Measurements from ENCODE around the gene CHRDL2. TPM values are rescaled to one million over a fixed set of nuclear protein-coding genes. Genes with fewer than 3 reads are reported as not detected.

Gene CHRDL2
- total and polyA plus RNA-seq, 2 of the 4 experiments (the other 2 are of a cell fraction): 0.80 TPM; not detected in 1

- Histone ChIP-seq H4K5ac (ENCODE audit: low read depth, low read length) (peak overlapping the region; percentile 88), H2BK5ac (ENCODE audit: low read depth, low read length, poor library complexity, severe bottlenecking) (peak overlapping the region; percentile 79), H3K23ac (ENCODE audit: low read depth, low read length) (no peak overlapping the region), H3K9ac (ENCODE audit: low read depth, low read length) (no peak overlapping the region), H3K9me1 (ENCODE audit: insufficient read depth, low read length) (peaks cover 17% of the 10 kb centered on the region), H4K8ac (ENCODE audit: low read depth in 2 of 2, low read length in 2 of 2) (peak overlapping the region in 1 of 2 experiments; percentile 55; a peak in 2 of 4 replicates), H3K18ac (ENCODE audit: low read depth, low read length) (peak overlapping the region; percentile 78; the same call in 1 of the 2 replicates), H4K20me1 (ENCODE audit: insufficient read depth, low read length) (no peaks in the 10 kb centered on the region), H2BK15ac (ENCODE audit: low read depth, low read length) (peak overlapping the region; percentile 25; the same call in 1 of the 3 replicates), H4K91ac (ENCODE audit: insufficient read depth, low read depth, low read length) (peak overlapping the region; percentile 21; the same call in 1 of the 2 replicates), H3K4me2 (ENCODE audit: low read depth, low read length) (no peak overlapping the region), H3K27me3 (ENCODE audit: control insufficient read depth, insufficient read depth, low read length) (no peaks in the 10 kb centered on the region), H3K4ac (ENCODE audit: low read depth, low read length) (peak overlapping the region; percentile 54; the same call in 1 of the 2 replicates), H3K36me3 (ENCODE audit: control insufficient read depth, insufficient read depth, low read length) (no peaks in the 10 kb centered on the region), H3K56ac (ENCODE audit: extremely low read depth, insufficient read depth, low read length) (no peak overlapping the region), H2BK120ac (ENCODE audit: low read depth, low read length) (peak overlapping the region; percentile 55; the same call in 1 of the 2 replicates), H3K4me3 (ENCODE audit: insufficient read depth, low read depth, low read length) (no peak overlapping the region), H2AFZ (replicated peaks; ENCODE audit: low read length, poor library complexity) (peak overlapping the region; percentile 35), H2BK20ac (ENCODE audit: low read depth, low read length) (peak overlapping the region; percentile 38; the same call in 1 of the 2 replicates), H3K14ac (replicated peaks; ENCODE audit: low read depth, low read length) (peak overlapping the region; percentile 59; the same call in 1 of the 2 replicates), H3K4me1 (ENCODE audit: control insufficient read depth, insufficient read depth, low read length) (peaks cover 25% of the 10 kb centered on the region), H3K27ac (ENCODE audit: insufficient read depth, low read length) (peak overlapping the region; percentile 10; the same call in 1 of the 2 replicates), H3K9me3 (ENCODE audit: control insufficient read depth, insufficient read depth, low read length) (peaks cover 3% of the 10 kb centered on the region; the same call in 1 of the 2 replicates), H2AK9ac (replicated peaks; ENCODE audit: low read depth, low read length, poor library complexity) (peak overlapping the region; percentile 33), H2AK5ac (ENCODE audit: low read depth, low read length) (peak overlapping the region; percentile 77), H3K79me1 (ENCODE audit: low read depth in 1 of 2, low read length in 2 of 2) (no peaks in the 10 kb centered on the region)
- in situ Hi-C loops (cut with MboI; ENCODE audit: low sequenced_read_pairs): no loop called here
- ATAC-seq (ENCODE audit: low read depth) (peak; percentile 53), DNase-seq (peak; percentile 53)
- TF ChIP-seq POLR2A (IDR thresholded peaks at IDR 0.05; ENCODE audit: low read depth, low read length) (no peak), CEBPB (IDR thresholded peaks at IDR 0.05; ENCODE audit: low read depth, low read length) (0 out of 2 replicates have a peak, but pooled peaks have one; percentile 18)
- POLR2A ChIA-PET (ENCODE audit: unreplicated experiment): no interaction called here
- intact Hi-C loops (cut with micrococcal nuclease): no loop called here
- 100% methylated on average over 1 of the region's 6 CpGs; no CpG with 5 or more reads in 1 of the 2 experiments for WGBS, 2 experiments (ENCODE audit: extremely low coverage in 2 of 2, insufficient read length in 1 of 2)
- dilution Hi-C loops (cut with HindIII; ENCODE audit: low sequenced_read_pairs, unreplicated experiment): no loop called here
- CTCF ChIA-PET: interaction anchor here (0.6 to 2.4 kb wide), 2 partner anchors 15 to 210 kb away, joined by 3 to 9 read pairs; no protein-coding TSS in a partner anchor
- BruUV-seq (replicated peaks): no TSS peak
These were observed 43.8 kb downstream of the CHRDL2 start for GRCh38 chr11:74687237-74688023.
